ENCODE results near the gene CCDC110.
A peak's percentile ranks its signal among the peaks of the same experiment; 100 is the strongest.
"Not testable (repeated sequence)": the region's sequence is repeated elsewhere in the genome, so short reads cannot be mapped to it uniquely, and the experiment has no call there.

CCDC110 gene

DNA sequence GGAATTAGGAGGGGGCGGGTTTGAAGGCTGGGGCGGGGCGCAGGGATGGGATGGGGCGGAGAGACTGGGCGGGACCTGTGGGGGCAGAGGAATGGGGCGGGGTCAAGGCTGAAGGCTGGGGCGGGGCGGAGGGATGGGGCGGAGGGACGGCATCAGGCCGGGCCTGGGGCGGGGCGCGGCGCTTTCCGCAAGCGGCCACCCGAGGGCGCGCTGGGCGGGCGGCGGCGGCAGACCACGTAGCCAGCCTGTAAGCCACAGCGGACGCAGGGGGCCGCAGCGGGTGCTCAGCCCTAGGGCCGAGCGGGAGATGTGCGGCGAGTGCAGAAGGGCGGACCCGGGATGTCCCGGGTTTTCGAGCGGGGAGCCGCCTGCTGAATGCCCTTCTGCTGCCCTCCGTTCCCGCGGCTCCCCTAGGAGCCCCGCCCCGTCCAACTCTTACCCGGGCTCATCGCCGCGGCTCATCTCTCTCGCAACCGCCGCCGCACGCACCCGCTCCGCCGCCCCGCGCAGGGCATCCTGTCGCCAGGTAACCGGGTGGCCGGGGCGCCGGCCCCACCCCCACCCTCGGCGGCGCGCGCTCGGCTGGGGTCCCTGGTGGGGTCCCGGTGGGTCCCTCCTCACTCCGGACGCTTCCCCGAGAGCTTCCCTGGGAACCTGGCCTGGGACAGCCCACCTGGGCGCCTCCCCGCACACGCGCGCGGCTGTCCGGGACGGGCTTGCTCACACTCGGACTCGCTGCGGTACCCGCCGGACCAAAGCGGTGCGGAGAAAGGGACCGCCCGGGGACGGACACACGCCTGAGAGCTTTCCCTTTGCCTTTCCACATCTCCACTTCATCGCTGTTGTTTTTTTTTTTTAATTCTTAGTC is at the start of gene CCDC110:
TSS of gene CCDC110 (minus strand) at position 499 of the 868 bp plus-strand sequence. CDS start at position 449, 50 bp downstream.
- DNase-seq = peak; percentile 85

DNA sequence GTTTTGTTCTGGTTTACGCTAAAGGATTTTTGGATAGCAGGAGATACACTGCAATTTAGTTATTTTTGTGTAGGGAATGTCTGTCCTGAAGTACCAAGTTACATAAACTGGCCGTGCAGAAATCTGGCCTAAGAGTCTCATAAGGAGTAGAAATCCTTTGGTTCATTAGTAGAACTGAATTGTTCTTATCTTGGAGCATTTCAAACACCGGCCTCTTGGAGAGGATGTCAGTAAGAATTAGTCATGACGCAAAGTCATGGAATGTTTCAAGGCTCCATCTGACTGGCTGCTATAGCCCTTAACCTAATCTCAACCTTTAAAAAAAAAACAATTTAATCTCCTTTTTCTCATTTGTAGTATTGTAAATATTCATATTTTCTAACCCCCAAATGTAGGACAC is 48.6 kb upstream of the CCDC110 start:
- DNase-seq = no peak

DNA sequence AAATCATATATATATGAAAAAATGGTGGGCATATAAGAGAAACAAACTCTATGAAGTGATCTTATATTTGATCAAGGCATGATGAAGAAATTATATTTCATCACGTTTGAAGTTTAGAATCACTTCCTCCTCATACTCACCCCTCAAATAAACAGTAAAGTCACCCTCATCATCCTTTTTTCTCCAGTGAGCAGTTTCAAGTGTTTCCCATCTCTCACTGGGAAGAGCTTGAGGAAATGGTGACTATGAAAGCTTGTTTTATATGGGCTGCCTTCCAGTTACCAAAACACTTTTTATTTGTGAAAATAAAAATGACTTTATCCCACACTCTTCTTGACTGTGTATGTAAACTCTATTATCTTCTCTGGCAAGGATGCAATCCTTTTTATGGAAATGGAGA is 47.0 kb upstream of the CCDC110 start:
- no peak for DNase-seq

DNA sequence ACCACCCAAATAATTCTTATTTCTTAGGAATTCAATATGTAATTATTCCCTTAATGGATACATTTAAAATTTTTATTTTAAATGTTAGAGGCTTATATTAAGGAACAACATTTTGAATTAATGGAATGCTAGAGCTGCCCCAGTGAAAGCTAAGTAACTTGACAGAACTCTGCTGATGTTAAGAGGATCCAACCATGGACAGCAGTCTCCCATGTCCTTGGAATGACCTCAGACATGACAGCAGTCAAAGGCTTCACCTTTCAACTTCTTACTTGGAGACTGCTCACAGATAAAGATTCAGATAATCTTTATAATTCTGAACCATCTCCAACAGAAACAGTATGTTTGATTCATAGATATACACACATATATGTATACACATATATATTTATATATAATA is 46.5 kb upstream of the CCDC110 start:
- no peak for DNase-seq

DNA sequence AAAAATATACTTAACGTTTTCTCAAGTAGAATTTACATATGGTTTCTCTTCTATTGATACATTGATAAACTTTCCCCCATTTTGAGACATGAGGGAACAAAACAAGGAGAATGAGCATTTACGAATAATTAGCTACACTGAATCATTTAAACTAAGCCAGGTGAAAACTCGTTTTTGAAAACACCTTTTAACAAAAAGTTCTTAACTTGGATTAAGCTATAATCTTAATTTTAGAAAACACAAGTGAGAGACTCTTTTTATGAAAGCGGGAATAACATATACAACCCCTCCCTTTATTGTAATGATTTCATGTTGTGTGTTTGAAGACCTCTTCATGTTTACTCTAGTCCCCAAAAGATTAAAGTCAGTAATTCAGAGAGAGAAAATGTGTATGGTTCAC is 43.7 kb upstream of the CCDC110 start:
- DNase-seq = no peak

DNA sequence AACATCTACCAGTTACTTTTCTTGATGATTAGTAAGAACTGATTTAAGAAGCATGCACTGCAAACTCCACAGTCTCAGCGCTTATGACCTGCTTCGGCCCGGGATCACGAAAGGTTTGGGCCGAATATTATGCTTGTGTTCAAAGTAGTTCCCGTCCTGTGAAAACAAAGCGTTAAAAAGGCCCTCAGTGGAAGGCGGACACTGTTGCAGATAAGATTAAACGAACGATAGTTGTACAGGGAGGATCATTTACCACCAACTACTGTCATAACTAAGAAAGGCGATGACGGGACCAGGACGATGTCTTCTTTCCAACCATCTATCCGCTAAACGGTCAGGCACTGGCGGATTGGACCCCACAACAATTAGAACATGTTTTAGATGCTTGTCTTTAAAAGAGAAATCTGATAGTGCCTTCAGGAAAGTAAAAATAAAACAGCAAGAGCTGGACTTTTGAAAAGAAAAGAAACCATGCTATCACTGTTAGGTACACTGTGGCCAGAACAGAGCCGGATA is 42.7 kb upstream of the CCDC110 start:
- no peak for DNase-seq

DNA sequence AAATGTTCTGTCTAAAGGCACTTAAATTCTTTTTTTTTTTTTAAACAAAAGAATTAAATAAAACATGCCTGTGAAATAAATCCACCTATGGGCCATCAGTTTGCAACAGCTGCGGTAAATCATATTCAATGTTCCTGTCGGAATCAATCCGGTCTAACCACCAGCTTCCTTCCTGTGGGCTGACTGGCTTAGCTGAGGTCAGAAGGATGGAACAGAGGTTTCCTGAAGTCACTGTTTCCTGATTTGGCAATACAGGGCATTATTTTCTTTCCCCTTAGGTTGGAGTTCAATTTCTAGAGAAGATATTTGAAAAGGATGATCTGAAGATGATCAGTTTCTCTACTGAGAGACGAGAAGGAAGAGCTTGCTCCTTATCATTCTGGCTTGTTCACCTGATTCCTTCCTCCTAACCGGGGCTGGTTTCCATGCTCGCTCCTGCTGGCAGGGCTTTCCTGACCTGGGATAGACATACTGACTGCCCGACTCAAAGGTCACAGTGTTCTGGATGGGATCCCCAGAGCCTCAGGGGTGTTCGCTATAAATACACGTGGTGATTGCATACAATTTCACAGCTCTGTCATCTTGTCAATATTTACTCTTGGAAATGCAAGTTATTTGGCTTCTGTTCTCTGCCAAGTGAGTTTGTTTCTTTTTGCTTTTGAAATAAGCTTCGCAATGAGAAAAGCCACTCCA is 42.1 kb upstream of the CCDC110 start:
- DNase-seq = no peak

DNA sequence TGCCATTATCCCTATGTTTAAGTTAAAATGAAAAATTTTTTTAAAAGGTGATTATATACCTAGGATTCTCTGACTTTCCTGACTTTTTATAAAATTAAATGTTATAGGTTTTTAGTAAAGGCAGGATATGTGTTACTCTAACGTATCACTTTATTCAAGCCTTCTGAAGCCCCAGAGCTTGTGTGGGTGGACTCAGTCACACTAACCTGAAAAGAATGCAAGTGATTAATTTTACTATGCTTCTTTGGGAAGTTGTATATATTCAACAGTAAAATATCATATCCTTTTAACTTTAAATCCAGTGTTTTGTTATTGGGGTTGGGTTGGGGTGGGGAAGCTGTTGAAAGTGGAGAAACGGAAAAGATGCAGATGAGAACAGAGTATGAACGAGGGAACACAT is 41.0 kb upstream of the CCDC110 start:
- no peak for DNase-seq

DNA sequence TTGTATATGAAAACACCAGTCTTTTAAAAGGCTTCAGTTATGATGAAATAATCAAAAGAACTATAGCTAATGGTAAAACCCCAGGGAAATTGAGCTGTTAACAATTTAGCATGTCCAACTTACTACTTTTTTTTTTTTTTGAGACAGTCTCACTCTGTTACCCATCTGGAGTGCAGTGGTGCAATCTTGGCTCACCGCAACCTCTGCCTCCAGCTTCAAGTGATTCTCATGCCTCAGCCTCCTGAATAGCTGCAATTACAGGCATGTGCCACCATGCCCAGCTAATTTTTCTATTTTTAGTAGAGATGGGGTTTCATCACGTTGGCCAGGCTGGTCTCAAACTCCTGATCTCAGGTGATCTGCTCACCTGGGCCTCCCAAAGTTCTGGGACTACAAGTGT is 39.7 kb upstream of the CCDC110 start:
- not testable (repeated sequence) for DNase-seq

DNA sequence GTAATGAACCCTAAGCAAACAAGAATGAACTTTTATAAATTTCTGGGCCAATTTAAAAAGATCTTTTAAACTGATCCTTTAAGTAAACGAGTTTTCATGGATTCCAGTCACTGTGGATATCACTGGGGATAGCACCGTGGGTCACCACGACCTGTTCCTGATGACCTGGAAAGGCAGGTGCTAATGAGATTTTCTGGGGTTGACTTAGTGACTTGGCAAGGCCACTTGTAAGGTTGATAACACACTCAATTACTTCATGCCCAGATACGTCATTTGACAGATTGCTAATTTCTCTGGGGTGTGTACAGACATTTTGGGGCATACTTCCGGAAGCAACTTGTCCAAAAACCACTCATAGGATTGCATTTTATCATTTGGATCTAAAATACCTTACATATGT is 39.3 kb upstream of the CCDC110 start:
- DNase-seq = no peak

DNA sequence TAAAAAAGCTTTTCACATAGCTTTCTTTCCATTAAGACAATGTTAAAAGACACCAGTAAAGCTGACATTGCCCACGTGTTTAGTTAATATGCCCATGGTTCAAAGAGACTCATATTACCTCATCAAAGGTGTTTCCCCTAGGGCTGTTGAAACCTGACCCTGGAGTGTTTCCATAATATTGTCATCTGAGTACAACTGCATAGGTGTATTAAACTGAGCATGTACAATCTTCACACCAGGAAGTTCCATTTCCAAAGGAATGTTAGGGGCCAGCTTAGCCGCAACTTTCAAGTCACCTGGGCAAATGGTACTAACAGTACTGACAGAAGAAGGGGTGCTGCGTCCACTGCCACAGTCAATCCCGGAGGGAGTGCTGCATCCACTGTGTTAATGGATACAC is 36.6 kb upstream of the CCDC110 start:
- DNase-seq = peak; percentile 28

DNA sequence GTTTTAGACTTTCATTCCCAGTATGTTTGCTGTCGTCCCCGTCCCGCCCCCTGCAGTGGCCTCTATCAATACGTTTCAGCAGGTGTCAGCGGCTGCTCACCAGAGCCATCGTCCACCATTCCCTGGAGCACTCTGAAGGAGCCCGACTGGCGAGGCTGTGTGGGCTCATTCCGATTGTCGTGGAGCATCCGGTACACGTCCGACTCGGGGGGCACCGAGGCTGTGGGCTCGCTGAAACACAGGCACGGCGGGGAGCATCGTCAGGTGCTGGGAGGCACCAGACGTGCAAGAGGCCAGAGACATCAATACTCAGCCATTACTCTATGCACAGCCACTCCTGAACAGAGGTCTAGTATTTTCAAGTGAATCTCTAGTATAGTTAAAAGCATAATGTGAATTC is 34.9 kb upstream of the CCDC110 start:
- DNase-seq = no peak

DNA sequence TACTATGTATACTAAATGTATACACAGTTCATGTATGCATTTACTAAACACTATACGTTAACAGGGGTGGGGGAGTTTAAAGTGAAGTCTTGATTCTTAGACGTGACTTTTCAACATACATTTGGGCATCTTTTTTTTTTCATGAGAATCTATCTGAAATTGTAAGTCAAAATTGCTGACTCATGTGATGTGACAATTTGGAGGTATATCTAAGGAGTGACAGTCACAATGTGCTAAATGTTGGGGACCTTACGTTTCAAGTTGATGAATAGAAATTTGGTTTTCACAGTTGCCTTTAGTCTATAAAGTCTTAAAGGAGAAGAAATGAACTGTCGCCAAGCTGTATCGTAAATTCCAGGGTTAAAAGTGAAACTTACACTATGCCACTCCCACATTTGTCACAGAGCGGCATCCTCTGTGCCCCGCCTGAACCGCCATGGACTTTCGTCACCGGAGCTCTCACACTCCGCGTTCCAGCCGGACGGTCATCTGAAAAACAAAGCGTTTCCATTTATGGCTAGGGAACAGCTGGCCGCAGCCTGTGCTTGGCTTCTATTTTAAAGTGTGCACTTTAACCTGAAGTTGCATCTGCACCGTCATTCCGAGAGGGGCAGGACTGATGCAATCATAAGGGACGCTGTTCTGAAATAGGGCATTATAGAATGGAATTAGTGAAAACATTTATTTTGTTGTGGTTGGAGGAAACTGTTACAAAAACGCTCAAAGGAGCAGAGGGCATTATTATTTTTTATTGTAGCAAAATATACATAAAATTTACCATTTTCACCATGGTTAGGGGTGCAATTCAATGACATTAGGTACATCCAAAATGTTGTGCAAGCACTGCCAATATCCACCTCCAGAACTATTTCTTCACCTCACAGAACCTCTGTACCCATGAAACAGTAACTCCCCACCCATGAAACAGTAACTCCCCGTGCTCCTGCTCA is 32.8 kb upstream of the CCDC110 start:
- peak; percentile 31 for DNase-seq

DNA sequence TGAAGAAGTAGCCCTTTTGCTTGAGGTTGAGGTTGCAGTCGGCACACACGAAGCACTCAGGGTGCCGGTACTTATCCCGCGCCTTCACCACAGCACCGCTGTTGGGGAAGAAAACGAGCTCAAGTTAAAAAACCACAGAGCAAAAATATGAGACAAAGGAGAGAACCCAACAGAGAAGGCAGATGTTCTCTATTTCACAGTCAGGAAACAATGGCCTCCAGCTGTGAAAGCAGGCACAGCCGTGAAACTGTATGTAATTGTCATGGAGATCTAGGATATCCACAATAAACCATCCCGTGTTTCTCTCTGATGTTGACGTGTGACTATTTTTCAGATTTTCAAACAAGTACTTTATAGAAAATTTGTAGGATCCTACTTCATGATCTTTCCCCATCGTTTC is 30.9 kb upstream of the CCDC110 start:
- DNase-seq = no peak

DNA sequence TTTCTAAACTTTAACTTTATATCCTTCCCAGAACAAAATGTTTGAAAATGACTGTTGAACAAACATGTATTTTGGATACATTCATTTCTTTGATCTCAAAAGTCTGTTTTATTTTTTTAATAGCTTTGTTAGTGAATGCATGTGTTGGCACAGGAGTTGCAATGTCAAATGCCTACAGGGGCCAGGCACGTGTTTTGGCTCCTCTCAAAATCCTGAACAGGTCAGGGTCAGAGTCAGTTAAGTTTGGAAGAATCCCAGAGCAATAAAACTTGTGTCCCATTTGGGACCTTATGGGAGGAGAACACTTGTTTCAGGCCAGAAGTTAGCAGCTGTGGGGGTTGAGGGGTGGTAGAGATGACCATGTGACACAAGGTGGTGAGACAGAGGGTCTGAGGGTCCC is 29.0 kb upstream of the CCDC110 start:
- DNase-seq = no peak

DNA sequence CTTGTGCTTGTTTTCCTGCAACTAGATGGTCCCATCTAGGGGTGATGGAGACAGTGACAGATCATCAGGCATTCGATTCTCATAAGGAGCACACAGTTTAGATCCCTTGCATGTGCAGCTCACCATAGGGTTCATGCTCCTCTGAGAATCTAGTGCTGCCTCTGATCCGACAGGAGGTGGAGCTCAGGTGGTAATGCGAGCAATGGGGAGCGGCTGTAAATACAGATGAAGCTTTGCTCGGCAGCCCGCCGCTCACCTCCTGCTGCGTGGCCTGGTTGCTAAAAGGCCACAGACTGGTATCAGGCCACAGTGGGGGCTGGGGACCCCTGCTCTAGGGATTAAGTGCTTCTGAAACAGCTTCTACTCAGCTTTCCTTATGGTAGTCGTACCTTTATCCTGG is 28.5 kb upstream of the CCDC110 start:
- no peak for DNase-seq

DNA sequence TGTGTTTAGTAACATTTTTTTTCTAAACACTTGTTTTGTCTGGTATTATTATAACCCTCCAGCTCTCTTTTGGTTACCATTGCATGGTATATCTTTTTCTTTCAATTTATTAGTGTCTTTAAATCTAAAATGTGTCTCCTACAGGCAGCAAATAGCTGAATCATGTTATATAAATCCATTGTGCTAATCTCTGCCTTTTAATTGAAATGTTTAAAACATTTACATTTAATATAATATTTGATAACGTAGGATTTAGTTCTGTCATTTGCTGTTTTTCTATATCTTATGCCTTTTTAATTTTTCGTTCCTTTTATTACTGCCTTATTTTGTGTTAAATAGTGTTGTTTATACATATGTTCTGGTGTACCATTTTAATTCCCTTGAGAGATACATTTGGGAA is 17.1 kb upstream of the CCDC110 start:
- no peak for DNase-seq

DNA sequence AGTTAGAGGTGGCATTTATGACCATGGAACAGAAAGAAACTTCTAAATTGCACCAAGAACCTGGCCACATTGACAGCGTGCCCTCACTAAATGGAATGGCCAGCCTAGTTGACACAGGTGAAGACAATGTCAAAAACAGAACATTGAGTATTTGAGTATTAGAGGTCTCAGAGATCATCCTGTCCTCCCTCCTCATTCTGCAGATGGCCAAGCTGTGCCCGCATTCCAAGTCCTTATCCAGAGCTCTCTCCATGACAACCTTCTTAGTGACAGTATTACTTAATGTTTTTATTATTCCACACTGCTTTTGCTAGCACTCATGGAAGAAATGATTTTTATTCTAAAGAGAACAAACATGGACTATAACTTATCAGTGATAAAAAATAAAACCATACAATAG is 9.9 kb upstream of the CCDC110 start:
- no peak for DNase-seq

DNA sequence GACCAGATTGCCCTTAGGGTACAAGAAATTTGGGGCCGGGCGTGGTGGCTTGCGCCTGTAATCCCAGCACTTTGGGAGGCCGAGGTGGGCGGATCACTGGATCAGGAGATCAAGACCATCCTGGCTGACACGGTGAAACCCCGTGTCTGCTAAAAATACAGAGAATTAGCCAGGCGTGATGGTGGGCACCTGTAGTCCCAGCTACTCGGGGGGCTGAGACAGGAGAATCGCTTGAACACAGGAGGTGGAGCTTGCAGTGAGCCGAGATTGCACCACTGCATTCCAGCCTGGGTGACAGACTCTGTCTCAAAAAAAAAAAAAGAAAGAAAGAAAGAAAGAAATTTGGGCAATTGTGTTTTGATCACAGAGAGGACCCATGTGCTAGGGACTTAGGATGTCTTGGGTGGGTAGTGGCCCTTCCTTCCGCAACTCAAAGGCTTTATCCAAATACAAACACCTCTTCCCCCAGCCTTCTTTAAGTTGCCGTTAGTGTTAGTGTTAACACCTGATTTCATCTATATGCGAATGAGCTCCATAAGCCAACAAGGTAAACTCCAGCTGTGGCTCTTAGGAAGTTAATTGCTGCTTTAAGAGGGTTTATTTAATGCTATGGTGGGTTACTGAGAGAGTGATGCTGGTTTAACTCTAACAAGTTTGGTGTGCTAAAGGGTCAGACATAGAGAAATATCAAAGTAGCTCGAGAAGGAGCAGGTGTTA is 8.6 kb upstream of the CCDC110 start:
- no peak for DNase-seq

DNA sequence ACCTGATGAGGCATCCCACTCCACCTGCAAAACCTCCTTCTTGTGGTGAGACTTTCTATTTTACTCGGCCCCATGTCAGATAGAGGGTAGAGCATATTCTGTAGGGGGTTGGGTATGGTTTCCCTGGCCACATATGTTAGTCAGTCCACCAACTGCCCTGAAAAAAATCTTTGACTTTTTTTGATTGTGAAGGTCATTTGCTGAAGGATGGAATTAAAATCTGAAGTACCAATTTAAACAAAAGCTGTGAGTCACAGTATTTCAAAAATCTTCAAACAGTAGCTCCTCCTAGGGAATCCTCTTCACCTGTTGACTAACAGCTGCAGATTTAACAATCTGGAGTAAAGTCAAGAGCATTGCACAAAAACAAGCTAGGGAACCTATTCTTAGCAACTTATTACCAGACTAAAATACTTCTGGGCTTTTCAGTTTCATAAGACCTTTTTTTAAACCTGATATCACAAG is 8.0 kb upstream of the CCDC110 start:
- no peak for DNase-seq

DNA sequence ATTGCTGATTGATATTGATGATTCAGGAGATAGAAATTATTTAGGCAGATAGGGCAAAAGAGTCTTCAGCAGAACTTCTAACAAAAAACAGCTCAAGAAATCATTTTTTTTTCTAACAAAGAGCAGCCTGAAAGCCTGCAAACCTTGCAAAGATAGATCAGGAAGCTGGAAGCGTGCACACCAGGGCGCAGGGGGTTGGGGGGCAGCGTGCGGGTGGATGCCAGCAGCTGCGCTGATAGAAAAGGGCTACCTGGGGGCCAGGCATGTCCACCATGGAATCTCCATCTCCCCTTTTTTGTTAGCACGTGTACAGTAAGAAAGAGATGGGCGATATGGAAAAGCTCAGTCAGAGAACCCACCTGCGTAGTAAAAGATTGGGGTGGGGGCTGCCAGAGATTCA is 1.7 kb upstream of the CCDC110 start:
- no peak for DNase-seq

DNA sequence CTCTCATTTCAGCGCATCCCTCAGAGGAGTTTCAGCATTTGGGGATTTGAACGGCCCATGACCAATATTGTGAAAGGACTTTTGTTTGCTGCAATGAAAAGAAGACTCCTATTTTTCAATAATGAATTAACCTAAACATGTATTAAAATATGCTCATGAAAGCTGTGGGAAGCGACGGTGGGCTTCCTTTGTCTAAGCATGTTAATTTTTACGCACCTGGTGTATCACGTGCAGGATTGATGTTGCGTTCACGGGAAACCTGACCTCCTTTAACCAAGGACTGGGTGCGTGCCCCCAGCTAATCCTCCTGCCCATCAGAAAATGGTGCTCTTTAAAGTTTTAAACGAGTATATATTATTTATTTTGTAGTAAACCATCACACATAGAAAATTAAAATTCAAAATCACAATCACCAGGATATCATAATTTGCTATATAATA is 590 bp upstream of the CCDC110 start:
- DNase-seq = peak; percentile 10
